HG02884 (cell line): ENCODE measurements around the gene CCDC9B.

Source experiments
- ATAC-seq: cut with Tn5 transposase; IDR thresholded peaks from one replicate; pipeline ENCODE4 v1.9.1; 2021; ENCODE audit warnings: mild to moderate bottlenecking, moderate library complexity; ENCODE audit not compliant: unreplicated experiment

Gene CCDC9B

GRCh38 chr15:40310001-40310959 is 30.5 kb downstream of the CCDC9B start:
- ATAC-seq: no peak

DNA sequence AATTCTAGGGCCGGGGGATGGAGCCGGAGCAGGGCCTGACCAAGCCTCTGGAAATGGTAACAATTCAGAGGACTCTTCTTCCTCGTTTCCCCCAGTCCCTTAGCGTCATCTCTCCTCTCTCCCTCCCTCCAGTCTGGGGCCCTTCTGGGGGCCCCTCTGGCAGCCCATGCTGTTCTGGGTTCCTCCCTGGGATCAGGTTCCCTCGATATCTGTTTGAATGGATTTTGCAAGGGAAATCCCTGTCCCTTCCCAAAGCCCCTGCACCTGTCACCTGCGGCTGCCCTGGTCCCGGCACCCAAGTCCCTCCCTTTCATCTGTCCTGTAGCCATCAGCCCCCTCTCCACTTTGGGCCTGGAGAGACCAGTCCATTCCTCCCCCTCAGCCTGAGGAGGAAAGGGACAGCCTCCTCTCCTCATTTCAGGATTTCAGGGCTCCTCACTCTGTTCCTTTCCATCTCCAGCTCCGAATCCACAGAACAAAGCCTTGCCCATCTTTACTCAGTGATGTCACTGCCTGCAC is 31.3 kb downstream of the CCDC9B start:
- ATAC-seq: no peak

DNA sequence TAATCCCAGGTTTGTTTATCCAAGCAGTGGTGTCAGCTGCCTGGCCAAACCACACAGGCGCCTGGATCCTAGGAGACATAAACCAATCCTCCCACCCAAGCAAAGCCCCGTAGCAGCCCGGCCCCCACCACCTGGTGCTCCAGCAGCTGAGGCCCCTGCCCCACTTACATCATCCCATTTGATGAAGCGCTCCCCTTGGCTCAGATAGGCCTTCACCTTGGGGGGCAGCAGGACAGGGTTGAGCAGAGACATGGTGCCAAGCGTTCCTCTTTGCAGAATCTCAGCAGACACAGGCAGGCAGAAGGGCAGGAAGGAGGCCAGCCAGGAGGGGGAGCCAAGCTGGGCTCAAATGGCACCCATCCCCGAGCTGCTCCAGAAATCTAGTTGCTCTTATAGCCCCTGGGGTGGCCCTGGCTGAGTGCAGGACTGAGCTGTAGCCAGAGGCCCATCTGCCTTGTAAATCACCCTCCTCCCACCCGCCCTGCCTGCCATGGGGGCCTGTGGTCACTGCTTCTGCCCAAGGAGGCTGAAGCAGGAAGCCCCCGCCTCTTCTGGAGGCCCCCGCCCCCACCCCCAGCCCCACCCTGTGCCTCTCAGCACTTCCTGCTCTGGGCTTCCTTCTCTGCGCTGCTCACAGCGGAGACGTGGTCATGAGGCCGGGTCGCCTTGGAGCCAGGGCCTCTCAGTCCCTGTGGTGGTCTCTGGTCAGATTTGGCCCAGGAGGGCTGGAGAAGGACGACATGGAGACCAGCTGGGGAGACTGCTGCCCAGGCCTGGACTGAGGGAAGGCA is 33.1 kb downstream of the CCDC9B start, which contains the start of gene PLCB2:
PLCB2 (minus strand) TSS at position 515 of the 791 bp plus-strand sequence; CDS start at position 252, 263 bp downstream.
- peak; percentile 59 for ATAC-seq

DNA sequence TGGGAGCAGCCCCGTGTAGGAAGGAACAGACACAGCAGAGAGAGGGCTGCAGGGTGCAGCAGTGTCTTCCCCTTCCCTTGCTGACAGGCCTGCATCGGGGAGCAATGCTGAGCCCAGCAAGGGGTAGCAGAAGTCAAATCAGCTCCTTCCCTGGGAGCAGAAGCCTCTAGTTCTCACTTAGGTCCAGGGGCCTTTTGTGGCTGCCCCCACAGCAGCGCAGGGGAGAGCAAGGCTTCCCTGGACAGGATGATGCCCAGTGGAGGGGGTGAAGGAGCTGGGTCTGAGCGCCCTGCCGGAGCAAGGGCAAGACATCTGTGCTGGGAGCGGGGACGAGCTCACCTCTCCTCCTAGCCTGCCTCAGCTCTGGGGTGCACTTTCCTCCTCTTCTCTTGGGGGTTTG is 33.8 kb downstream of the CCDC9B start:
- no peak for ATAC-seq

GRCh38 chr15:40306371-40306770 is 34.4 kb downstream of the CCDC9B start:
- ATAC-seq: no peak

DNA sequence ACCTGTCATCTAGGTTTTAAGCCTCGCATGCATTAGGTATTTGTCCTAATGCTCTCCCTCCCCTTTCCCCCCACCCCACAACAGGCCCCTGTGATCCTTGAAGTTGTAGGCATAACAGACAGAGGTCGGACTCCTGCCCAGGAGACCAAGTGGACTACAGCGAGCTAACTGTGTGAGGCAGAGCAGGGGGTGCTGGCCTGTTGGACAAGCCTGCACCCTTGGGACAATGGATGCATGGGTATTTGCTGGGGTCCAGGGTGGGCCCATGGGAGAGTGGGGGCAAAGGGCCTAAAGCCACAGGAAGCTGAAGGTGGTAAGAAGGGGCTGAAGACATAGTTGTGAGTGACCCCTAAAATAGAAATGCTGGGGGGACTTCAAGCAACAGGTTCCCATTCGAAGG is 35.5 kb downstream of the CCDC9B start:
- ATAC-seq: no peak

DNA sequence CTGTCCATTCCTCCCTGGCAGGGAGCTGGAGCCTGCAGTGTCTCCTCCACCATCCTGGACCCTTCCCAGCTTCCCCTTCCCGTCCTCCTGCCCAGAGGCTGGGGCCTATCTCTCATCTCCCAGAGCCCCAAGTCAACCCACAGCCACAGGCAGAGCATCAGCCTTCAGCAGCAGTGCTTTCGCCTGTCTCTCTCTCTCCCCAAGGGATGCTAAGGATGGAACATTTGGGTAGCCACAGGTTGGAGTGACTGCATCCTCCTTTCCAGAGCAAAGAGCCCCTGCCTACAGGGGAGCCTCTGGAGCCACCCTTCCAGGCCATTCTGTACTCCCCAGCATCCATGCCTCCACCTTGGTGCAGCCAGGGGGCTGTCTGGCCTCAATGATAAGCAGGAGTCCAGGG is 37.2 kb downstream of the CCDC9B start:
- no peak for ATAC-seq

DNA sequence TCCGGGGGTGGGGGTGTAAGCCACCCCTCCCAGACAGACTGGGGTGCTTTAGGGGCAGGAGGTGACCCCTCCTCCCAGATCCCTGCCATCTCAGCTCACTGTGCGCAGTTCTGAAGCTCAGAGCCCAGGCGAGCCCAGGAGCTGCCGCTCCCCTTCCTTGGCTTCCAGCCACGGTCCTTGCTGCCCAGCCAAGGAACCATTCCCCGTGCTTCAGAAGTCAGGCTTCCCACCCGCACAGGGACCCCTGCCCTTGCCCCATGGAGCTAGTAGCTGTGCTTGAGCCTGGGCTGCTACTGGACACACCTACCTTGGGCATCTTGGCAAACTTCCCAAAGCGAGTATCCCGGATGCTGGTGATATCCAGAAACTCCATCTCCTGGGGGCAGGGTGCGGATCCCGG is 37.8 kb downstream of the CCDC9B start:
- ATAC-seq: no peak

DNA sequence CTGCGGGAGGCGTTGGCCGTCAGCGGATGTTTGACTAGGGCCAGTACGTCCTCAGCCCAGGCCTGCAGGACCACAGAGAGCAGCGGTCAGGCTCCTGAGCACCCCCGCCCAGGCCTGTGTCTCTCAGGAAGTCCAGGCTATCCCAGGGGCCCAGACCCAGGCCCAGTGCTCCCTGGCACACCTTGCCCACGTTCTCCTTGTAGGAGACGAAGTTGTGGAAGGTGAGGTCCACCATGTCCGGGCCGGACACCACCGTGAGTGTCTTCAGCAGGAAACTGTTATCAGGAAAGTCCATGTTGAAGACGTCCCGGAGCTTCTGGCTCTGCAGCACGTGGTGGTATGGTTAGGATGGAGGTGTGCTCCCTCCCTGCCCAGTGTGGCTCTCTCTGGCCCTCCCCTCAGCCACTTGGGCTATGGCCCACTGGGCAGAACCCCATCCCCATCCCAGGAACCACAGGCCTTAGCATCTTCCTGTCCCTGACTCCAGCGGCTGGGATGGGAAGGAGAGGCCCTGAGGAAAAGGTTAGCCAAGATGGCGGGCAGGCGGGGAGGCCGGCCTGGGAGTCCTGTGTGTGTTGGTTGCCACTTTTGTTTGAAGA is 38.4 kb downstream of the CCDC9B start:
- ATAC-seq: no peak

- no peak for ATAC-seq
Observed at GRCh38 chr15:40301467-40302179, 39.1 kb downstream of the CCDC9B start.

DNA sequence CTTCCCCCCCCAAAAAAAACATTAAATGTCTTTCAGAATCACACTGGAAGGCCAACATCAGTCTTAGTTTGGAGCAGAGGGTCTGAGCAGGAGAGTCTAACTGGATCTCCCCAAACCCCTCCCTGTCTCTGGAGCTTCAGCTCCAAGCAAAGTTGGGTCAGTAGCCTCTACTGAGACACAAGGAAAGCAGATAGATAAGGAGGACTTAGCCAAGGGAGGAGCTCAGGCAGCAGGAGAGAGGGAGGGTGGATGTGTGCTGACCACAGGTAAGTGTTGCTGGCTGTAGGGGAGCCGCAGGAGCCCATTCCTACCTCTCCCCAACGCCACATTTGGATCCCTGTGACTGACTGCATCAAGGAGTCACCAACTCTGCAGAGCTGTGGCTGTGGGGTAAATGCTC is 40.0 kb downstream of the CCDC9B start:
- ATAC-seq: no peak

DNA sequence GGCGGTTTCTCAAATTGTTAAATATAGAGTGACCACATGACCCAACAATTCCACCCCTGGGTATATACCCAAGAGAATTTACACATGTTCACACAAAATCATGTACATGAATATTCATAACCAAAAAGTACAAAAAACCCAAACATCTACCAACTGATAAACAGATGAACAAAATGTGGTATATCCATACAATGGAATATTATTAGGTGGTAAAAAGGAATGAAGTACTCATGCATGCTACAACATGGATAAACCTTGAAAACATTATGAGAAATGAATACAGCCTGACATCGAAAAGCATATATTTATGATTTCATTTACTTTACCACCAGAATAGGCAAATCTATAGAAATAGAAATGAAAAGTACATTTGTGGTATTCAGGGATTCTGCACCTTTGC is 40.4 kb downstream of the CCDC9B start:
- ATAC-seq: no peak

DNA sequence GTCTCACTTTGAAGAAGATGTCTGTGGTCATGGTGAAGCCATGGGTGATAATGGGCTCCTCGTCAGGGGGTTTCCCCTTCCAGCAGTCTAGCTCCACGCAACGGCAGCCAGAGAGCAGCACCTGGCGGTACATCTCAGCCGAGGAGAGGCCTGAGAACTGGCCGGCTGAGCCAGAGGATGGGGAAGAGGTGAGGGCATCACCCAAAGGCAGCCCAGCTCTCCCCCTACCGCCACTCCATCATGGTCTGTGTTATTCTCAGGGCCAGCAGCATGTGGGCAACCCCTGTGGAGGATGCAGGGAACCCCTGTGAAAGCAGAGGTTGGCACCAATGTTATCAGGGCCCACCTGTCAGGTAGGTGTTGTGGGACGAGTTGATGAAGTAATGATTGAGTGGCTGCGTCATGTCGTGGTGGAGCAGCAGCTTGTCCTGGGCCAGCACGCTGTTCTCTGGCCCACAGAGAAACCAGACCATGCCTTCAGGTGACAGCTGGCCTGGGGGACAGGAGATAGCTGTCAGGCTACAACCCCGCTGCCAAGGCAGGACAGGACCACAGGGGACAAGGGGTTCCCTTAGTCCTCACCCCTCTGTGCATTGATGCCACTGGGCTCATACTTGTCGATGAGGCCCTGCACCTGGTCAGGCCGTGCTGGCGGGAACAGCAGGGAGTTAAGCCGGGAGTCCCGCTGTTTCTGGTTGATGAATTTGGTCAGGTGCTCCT is 42.4 kb downstream of the CCDC9B start:
- ATAC-seq: no peak

- ATAC-seq: no peak
Observed at GRCh38 chr15:40297356-40297755, 43.4 kb downstream of the CCDC9B start.

GRCh38 chr15:40296561-40297230 is 44.0 kb downstream of the CCDC9B start:
- no peak for ATAC-seq

DNA sequence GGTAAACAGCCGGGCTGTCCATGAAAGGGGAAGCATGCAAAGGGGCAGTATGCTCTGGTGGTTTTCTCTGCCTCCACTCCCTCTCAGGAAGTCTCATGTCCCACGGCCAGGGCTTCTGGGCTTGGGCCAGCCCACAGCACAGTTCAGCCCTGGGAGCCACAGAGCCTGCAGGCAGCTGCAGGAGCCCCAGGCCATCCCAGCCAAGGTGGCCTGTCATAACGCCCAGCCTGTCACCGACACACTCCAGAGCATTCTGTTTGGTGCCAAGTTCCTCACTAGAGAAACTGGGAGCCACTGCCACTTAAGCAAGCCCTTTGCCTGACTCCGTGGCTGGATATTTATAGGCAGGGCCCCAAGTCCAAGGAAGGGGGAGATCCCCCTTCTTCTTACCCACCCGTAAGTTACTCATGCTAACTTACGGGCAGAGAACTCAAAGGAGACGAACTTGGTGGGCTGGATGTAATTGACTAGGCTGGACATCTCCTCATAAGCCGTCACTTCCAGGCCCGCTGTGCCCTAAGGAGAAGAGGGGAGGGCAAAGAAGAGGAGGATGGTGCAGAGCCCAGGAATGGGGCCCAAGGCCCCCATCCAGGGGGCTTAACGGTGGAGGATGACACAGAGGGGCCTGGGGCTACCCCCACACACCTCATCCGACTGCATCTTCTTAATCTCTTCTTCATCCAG is 44.7 kb downstream of the CCDC9B start:
- no peak for ATAC-seq

GRCh38 chr15:40295297-40295696 is 45.4 kb downstream of the CCDC9B start:
- ATAC-seq: no peak
